ENCODE results near the gene ZBTB7C.

DNA sequence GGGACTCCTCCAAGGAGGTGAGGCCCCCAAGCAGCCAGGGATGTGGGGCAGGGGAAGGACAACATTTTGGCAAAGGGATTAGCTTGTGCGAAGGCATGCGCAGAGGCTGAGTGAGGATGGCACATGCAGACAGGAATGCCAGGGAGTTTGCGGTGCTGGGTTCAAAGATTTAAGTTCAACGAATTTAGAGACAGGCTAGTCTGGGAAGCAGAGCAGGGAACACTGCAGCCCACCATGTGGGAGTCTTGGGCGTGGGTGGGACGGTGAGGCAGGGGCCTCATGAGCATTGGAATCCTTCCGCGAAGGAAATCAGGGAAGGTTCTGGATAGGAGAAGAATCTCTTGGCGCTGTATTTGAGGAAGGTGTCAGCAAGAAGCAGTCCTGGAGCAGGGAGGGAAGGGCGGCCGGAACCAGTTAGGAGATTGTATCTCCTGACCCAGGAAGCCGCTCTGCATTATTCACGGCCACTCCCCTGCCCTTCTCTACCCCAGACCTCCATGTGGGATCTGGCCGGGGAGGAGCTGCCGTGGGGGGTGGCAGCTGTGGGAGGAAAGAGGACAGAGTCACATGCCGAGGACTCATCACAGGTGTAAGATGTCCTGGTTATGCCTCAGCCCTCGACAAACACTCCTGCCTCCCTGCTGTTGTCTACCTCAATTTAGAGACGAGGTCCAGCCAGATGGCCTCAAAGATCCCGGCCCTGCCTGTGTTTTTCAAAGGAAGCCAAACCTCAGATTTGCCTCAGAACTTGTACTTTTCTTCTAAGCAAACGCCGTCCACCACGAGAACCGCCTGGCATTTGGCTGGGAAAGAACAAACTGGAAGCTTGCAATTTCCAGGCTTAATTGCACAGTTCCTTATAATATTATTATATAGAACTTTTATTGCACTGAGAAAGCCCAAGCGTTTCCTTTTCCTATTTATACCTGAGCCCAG lies 355.0 kb downstream of the ZBTB7C start:
- TF ChIP-seq, protein P1, sequence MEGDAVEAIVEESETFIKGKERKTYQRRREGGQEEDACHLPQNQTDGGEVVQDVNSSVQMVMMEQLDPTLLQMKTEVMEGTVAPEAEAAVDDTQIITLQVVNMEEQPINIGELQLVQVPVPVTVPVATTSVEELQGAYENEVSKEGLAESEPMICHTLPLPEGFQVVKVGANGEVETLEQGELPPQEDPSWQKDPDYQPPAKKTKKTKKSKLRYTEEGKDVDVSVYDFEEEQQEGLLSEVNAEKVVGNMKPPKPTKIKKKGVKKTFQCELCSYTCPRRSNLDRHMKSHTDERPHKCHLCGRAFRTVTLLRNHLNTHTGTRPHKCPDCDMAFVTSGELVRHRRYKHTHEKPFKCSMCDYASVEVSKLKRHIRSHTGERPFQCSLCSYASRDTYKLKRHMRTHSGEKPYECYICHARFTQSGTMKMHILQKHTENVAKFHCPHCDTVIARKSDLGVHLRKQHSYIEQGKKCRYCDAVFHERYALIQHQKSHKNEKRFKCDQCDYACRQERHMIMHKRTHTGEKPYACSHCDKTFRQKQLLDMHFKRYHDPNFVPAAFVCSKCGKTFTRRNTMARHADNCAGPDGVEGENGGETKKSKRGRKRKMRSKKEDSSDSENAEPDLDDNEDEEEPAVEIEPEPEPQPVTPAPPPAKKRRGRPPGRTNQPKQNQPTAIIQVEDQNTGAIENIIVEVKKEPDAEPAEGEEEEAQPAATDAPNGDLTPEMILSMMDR (IDR thresholded peaks at IDR 0.05; ENCODE audit: borderline replicate concordance, extremely low read depth, low read length, poor library complexity, severe bottlenecking) = no peak
- TF ChIP-seq EZH2 (IDR thresholded peaks at IDR 0.05; ENCODE audit: borderline replicate concordance, low read depth, low read length, severe bottlenecking) = no peak
